ENCODE measurements around the gene A2ML1. TPM values are rescaled to one million over a fixed set of nuclear protein-coding genes. Genes with fewer than 3 reads are reported as not detected.

The A2ML1 gene
- total and polyA plus RNA-seq, 8 donors, result under 0.01 to 92.0 (median 1.1) TPM; not detected in 4

GRCh38 chr12:8871068-8871467 is 48.6 kb downstream of the A2ML1 start:
- Histone ChIP-seq H3K9me3 (no peaks in the 10 kb centered on the region), H3K4me1 (no peaks in the 10 kb centered on the region), H3K36me3 (no peaks in the 10 kb centered on the region), H3K27ac (no peak overlapping the region), H3K4me3 (no peak overlapping the region), H3K27me3 (no peaks in the 10 kb centered on the region)
- intact Hi-C loops (cut with DNase I; ENCODE audit: low total_unique reads), result no loop called here
- DNase-seq, result no peak
- TF ChIP-seq POLR2A (IDR thresholded peaks at IDR 0.05), result no peak
- no peak for TF ChIP-seq CTCF (IDR thresholded peaks at IDR 0.05)
- TF ChIP-seq POLR2AphosphoS5 (IDR thresholded peaks at IDR 0.05), result no peak
- TF ChIP-seq EP300 (IDR thresholded peaks at IDR 0.05), result no peak

GRCh38 chr12:8876887-8877286 is 54.5 kb downstream of the A2ML1 start:
- H3K27me3 ChIP-seq, result no peaks in the 10 kb centered on the region
- 7 to 41% (median 21%) methylated on average over 4 of the region's 4 CpGs for WGBS, 5 donors

GRCh38 chr12:8886502-8887284 is 64.3 kb downstream of the A2ML1 start:
- Histone ChIP-seq H3K9me3 (no peaks in the 10 kb centered on the region), H3K4me3 (no peak overlapping the region), H3K36me3 (no peaks in the 10 kb centered on the region), H3K27me3 (no peaks in the 10 kb centered on the region), H3K27ac (no peak overlapping the region), H3K4me1 (peaks cover 0 to 4% (median 2%) of the 10 kb centered on the region in 4 donors)
- DNase-seq, result no peak
- WGBS, 5 donors, result 84 to 93% (median 88%) methylated on average over 6 of the region's 6 CpGs
- intact Hi-C loops (cut with DNase I; ENCODE audit: low total_unique reads), result no loop called here
- TF ChIP-seq CTCF (IDR thresholded peaks at IDR 0.05), result no peak
- no peak for TF ChIP-seq POLR2AphosphoS5 (IDR thresholded peaks at IDR 0.05)
- no peak for TF ChIP-seq POLR2A (IDR thresholded peaks at IDR 0.05)
- TF ChIP-seq EP300 (IDR thresholded peaks at IDR 0.05), result no peak

More at GRCh38 chr12:8876887-8877286, 54.5 kb downstream of the A2ML1 start:
- DNase-seq, result no peak
- Histone ChIP-seq H3K27ac (no peak overlapping the region), H3K4me1 (no peaks in the 10 kb centered on the region), H3K9me3 (no peaks in the 10 kb centered on the region), H3K36me3 (no peaks in the 10 kb centered on the region), H3K4me3 (no peak overlapping the region)
- intact Hi-C loops (cut with DNase I; ENCODE audit: low total_unique reads), result no loop called here
- TF ChIP-seq POLR2A (IDR thresholded peaks at IDR 0.05), result no peak
- no peak for TF ChIP-seq POLR2AphosphoS5 (IDR thresholded peaks at IDR 0.05)
- TF ChIP-seq EP300 (IDR thresholded peaks at IDR 0.05), result no peak
- no peak for TF ChIP-seq CTCF (IDR thresholded peaks at IDR 0.05)

DNA sequence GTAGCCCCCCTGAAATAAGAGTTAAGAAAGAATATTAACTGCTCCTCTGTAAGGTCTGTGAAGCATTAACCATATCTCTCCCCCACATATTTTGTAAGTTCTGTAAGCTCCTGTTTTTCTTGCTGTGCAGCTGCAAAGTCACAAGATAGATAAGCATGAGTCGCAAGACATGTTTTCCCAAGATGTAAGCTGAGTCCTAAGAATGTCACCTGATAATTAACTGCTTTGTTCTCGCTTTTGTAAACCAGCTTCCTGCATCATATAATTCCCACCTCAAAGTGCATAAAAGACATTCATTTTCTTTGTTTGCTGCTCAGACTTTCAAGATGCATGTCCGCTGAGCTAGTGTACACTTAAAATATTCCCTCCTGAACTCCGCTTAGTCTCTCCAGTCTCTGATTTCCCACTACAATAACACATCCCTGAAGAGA is 64.9 kb downstream of the A2ML1 start:
- 70 to 83% (median 77%) methylated on average over 4 of the region's 4 CpGs for WGBS, 5 donors
- intact Hi-C loops (cut with DNase I; ENCODE audit: low total_unique reads), result no loop called here

More for the DNA sequence above, 64.9 kb downstream of the A2ML1 start:
- Histone ChIP-seq H3K4me3 (no peak overlapping the region), H3K9me3 (no peaks in the 10 kb centered on the region), H3K27me3 (no peaks in the 10 kb centered on the region), H3K27ac (no peak overlapping the region), H3K4me1 (peaks cover 0 to 4% (median 2%) of the 10 kb centered on the region in 4 donors), H3K36me3 (no peaks in the 10 kb centered on the region)
- no peak for DNase-seq
- no peak for TF ChIP-seq EP300 (IDR thresholded peaks at IDR 0.05)
- TF ChIP-seq POLR2AphosphoS5 (IDR thresholded peaks at IDR 0.05), result no peak
- no peak for TF ChIP-seq POLR2A (IDR thresholded peaks at IDR 0.05)
- TF ChIP-seq CTCF (IDR thresholded peaks at IDR 0.05), result no peak
